ENCODE measurements around the gene ARHGAP6.

ARHGAP6 gene

GRCh38 chrX:11557120-11557519 is 108.6 kb downstream of the ARHGAP6 start:
- H3K4me3 ChIP-seq (ENCODE audit: low read depth, low read length), result no peak overlapping the region
- POLR2A ChIA-PET, result no interaction called here
- CTCF ChIA-PET, result interaction anchor here (0.9 to 1.0 kb wide), 2 partner anchors 25 to 165 kb away, joined by 3 to 4 read pairs; no protein-coding TSS in a partner anchor
- DNase-seq (ENCODE audit: low read depth, low spot score), result no peak
- TF ChIP-seq CTCF (IDR thresholded peaks at IDR 0.05; ENCODE audit: insufficient read depth, low read length, missing control alignments), result no peak

DNA sequence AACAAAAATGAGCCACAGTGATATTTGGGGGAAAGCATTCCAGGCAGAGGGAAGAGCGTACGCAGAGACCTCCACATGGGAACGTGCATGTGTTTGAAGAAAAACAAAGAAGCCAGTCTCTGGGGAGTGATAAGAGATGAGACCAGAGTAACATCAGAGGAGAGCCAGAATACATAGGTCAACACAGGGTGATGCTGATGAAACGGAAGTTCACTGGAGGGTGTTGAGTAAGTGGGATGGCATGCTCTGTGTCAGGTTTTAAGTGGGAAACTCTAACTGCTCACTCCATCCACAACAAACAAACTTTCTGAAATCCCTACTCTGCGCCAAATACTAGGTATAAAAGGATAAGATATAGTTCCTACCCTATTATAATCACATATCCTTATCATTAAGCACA is 110.0 kb downstream of the ARHGAP6 start:
- ChIA-PET POLR2A (no interaction called here), CTCF (no interaction called here)
- no peak overlapping the region for H3K4me3 ChIP-seq (ENCODE audit: low read depth, low read length)
- no peak for TF ChIP-seq CTCF (IDR thresholded peaks at IDR 0.05; ENCODE audit: insufficient read depth, low read length, missing control alignments)
- no peak for DNase-seq (ENCODE audit: low read depth, low spot score)

GRCh38 chrX:11553594-11553993 is 112.1 kb downstream of the ARHGAP6 start:
- CTCF ChIA-PET, result interaction anchor here (1.7 kb wide), 1 partner anchor 18 kb away, joined by 5 read pairs; no protein-coding TSS in a partner anchor
- no peak for TF ChIP-seq CTCF (IDR thresholded peaks at IDR 0.05; ENCODE audit: insufficient read depth, low read length, missing control alignments)
- no peak for DNase-seq (ENCODE audit: low read depth, low spot score)
- POLR2A ChIA-PET, result no interaction called here
- H3K4me3 ChIP-seq (ENCODE audit: low read depth, low read length), result no peak overlapping the region

GRCh38 chrX:11551151-11551550 is 114.6 kb downstream of the ARHGAP6 start:
- H3K4me3 ChIP-seq (ENCODE audit: low read depth, low read length), result no peak overlapping the region
- ChIA-PET CTCF (no interaction called here), POLR2A (no interaction called here)
- no peak for TF ChIP-seq CTCF (IDR thresholded peaks at IDR 0.05; ENCODE audit: insufficient read depth, low read length, missing control alignments)
- DNase-seq (ENCODE audit: low read depth, low spot score), result no peak

GRCh38 chrX:11546917-11547316 is 118.8 kb downstream of the ARHGAP6 start:
- no peak for DNase-seq (ENCODE audit: low read depth, low spot score)
- POLR2A ChIA-PET, result no interaction called here
- H3K4me3 ChIP-seq (ENCODE audit: low read depth, low read length), result no peak overlapping the region
- CTCF ChIA-PET, result no interaction called here
- TF ChIP-seq CTCF (IDR thresholded peaks at IDR 0.05; ENCODE audit: insufficient read depth, low read length, missing control alignments), result no peak

GRCh38 chrX:11543249-11543648 is 122.5 kb downstream of the ARHGAP6 start:
- TF ChIP-seq CTCF (IDR thresholded peaks at IDR 0.05; ENCODE audit: insufficient read depth, low read length, missing control alignments), result no peak
- ChIA-PET CTCF (interaction anchor here (0.9 kb wide), 1 partner anchor 181 kb away, joined by 3 read pairs; no protein-coding TSS in a partner anchor), POLR2A (no interaction called here)
- H3K4me3 ChIP-seq (ENCODE audit: low read depth, low read length), result no peak overlapping the region
- no peak for DNase-seq (ENCODE audit: low read depth, low spot score)
